T-helper 2 cell treated with Interferon-gamma antibody and Interleukin-4, amounts not matched to agents 5 μg/mL and 100 μg/mL, for 36 hours (primary cell): ENCODE results near the gene TEX50.
"Not testable (repeated sequence)": the region's sequence is repeated elsewhere in the genome, so short reads cannot be mapped to it uniquely, and the experiment has no call there.

Experiments used
- DNase-seq: peaks from one replicate; pipeline ENCODE4 v3.0.0; 2021; ENCODE audit warnings: low spot score
- H3K27ac Mint-ChIP-seq: one replicate; pipeline ENCODE4 v1.8.0; 2021; ENCODE audit warnings: mild to moderate bottlenecking, mixed read lengths
- H3K27me3 Mint-ChIP-seq: one replicate; pipeline ENCODE4 v1.8.0; 2021; ENCODE audit warnings: low read depth, mixed read lengths
- H3K36me3 Mint-ChIP-seq: one replicate; pipeline ENCODE4 v1.8.0; 2021; ENCODE audit warnings: low read depth, mixed read lengths
- H3K4me1 Mint-ChIP-seq: one replicate; pipeline ENCODE4 v1.8.0; 2021; ENCODE audit warnings: low read depth, mixed read lengths
- H3K4me3 Mint-ChIP-seq: one replicate; pipeline ENCODE4 v1.8.0; 2022; ENCODE audit warnings: mild to moderate bottlenecking, moderate library complexity, mixed read lengths
- H3K9me3 Mint-ChIP-seq: one replicate; pipeline ENCODE4 v1.8.0; 2021; ENCODE audit warnings: mixed read lengths

The TEX50 gene

GRCh38 chr1:173635116-173635515 lies at the start of gene TEX50:
Gene TEX50, plus strand, starts transcription at chr1:173635338. Its CDS starts 184 bp downstream, at chr1:173635522.
- Mint-ChIP-seq H3K27ac (no peak within 1 kb of the TSS), H3K4me1 (no peaks in the 10 kb centered on the region), H3K4me3 (no peak within 1 kb of the TSS), H3K27me3 (peaks cover 8% of the 10 kb centered on the region), H3K36me3 (no peaks in the 10 kb centered on the region), H3K9me3 (no peaks in the 10 kb centered on the region)
- no peak for DNase-seq

- H3K9me3 Mint-ChIP-seq, result no peaks in the 10 kb centered on the region
- no peak for DNase-seq
- no peak overlapping the region for H3K27ac Mint-ChIP-seq
- H3K4me3 Mint-ChIP-seq, result no peak overlapping the region
- no peaks in the 10 kb centered on the region for H3K4me1 Mint-ChIP-seq
- no peaks in the 10 kb centered on the region for H3K36me3 Mint-ChIP-seq
- peaks cover 12% of the 10 kb centered on the region for H3K27me3 Mint-ChIP-seq
Observed at GRCh38 chr1:173590557-173590956, 44.6 kb upstream of the TEX50 start.

- not testable (repeated sequence) for H3K4me1 Mint-ChIP-seq, DNase-seq, H3K9me3 Mint-ChIP-seq, H3K36me3 Mint-ChIP-seq, H3K27ac Mint-ChIP-seq, H3K4me3 Mint-ChIP-seq
- peaks cover 12% of the 10 kb centered on the region for H3K27me3 Mint-ChIP-seq
Observed at GRCh38 chr1:173591138-173591537, 44.0 kb upstream of the TEX50 start.

- Mint-ChIP-seq H3K4me1 (no peaks in the 10 kb centered on the region), H3K4me3 (no peak overlapping the region), H3K27me3 (peaks cover 15% of the 10 kb centered on the region), H3K36me3 (no peaks in the 10 kb centered on the region), H3K27ac (no peak overlapping the region), H3K9me3 (no peaks in the 10 kb centered on the region)
- no peak for DNase-seq
Observed at GRCh38 chr1:173596097-173596825, 38.9 kb upstream of the TEX50 start.

GRCh38 chr1:173601588-173601987 lies 33.5 kb upstream of the TEX50 start:
- Mint-ChIP-seq H3K27me3 (peaks cover 6% of the 10 kb centered on the region), H3K4me1 (peaks cover 2% of the 10 kb centered on the region), H3K9me3 (no peaks in the 10 kb centered on the region), H3K4me3 (no peak overlapping the region), H3K27ac (no peak overlapping the region), H3K36me3 (no peaks in the 10 kb centered on the region)
- no peak for DNase-seq

- Mint-ChIP-seq H3K9me3 (no peaks in the 10 kb centered on the region), H3K27me3 (peaks cover 6% of the 10 kb centered on the region), H3K4me3 (no peak within 1 kb of the TSS), H3K4me1 (peaks cover 2% of the 10 kb centered on the region), H3K27ac (no peak within 1 kb of the TSS), H3K36me3 (no peaks in the 10 kb centered on the region)
- no peak for DNase-seq
Observed at GRCh38 chr1:173603056-173603591, 32.0 kb upstream of the TEX50 start, which contains the start of gene SLC9C2. Gene SLC9C2, minus strand, starts transcription at chr1:173603072. Its CDS starts 1,296 bp downstream, at chr1:173601776.

GRCh38 chr1:173608503-173609216 lies 26.5 kb upstream of the TEX50 start:
- DNase-seq, result no peak
- no peaks in the 10 kb centered on the region for H3K36me3 Mint-ChIP-seq
- H3K9me3 Mint-ChIP-seq, result no peaks in the 10 kb centered on the region
- H3K27ac Mint-ChIP-seq, result no peak overlapping the region
- H3K4me3 Mint-ChIP-seq, result no peak overlapping the region
- H3K4me1 Mint-ChIP-seq, result no peaks in the 10 kb centered on the region
- peaks cover 6% of the 10 kb centered on the region for H3K27me3 Mint-ChIP-seq

GRCh38 chr1:173613086-173613485 lies 22.1 kb upstream of the TEX50 start:
- H3K4me3 Mint-ChIP-seq, DNase-seq, H3K27ac Mint-ChIP-seq, H3K4me1 Mint-ChIP-seq, H3K27me3 Mint-ChIP-seq, H3K36me3 Mint-ChIP-seq, H3K9me3 Mint-ChIP-seq: not testable (repeated sequence)

- H3K36me3 Mint-ChIP-seq, result no peaks in the 10 kb centered on the region
- no peak overlapping the region for H3K4me3 Mint-ChIP-seq
- peaks cover 17% of the 10 kb centered on the region for H3K9me3 Mint-ChIP-seq
- DNase-seq, result no peak
- H3K27ac Mint-ChIP-seq, result no peak overlapping the region
- H3K4me1 Mint-ChIP-seq, result no peaks in the 10 kb centered on the region
- peaks cover 7% of the 10 kb centered on the region for H3K27me3 Mint-ChIP-seq
Observed at GRCh38 chr1:173616859-173617258, 18.3 kb upstream of the TEX50 start.

- Mint-ChIP-seq H3K27ac (no peak overlapping the region), H3K9me3 (no peaks in the 10 kb centered on the region), H3K4me3 (no peak overlapping the region), H3K36me3 (no peaks in the 10 kb centered on the region), H3K4me1 (no peaks in the 10 kb centered on the region), H3K27me3 (peaks cover 3% of the 10 kb centered on the region)
- no peak for DNase-seq
Observed at GRCh38 chr1:173627269-173627668, 7.9 kb upstream of the TEX50 start.

GRCh38 chr1:173628888-173629287 lies 6.2 kb upstream of the TEX50 start:
- H3K27ac Mint-ChIP-seq, result no peak overlapping the region
- H3K4me3 Mint-ChIP-seq, result no peak overlapping the region
- H3K9me3 Mint-ChIP-seq, result no peaks in the 10 kb centered on the region
- DNase-seq, result no peak
- H3K27me3 Mint-ChIP-seq, result peaks cover 8% of the 10 kb centered on the region
- H3K4me1 Mint-ChIP-seq, result no peaks in the 10 kb centered on the region
- H3K36me3 Mint-ChIP-seq, result no peaks in the 10 kb centered on the region

GRCh38 chr1:173637236-173638042 lies 2.3 kb downstream of the TEX50 start:
- H3K9me3 Mint-ChIP-seq, H3K4me1 Mint-ChIP-seq, H3K27ac Mint-ChIP-seq, H3K4me3 Mint-ChIP-seq, H3K27me3 Mint-ChIP-seq, H3K36me3 Mint-ChIP-seq, DNase-seq: not testable (repeated sequence)

GRCh38 chr1:173638043-173639021 lies 3.2 kb downstream of the TEX50 start:
- DNase-seq, result no peak
- Mint-ChIP-seq H3K36me3 (no peaks in the 10 kb centered on the region), H3K9me3 (no peaks in the 10 kb centered on the region), H3K27ac (no peak overlapping the region), H3K27me3 (peaks cover 1% of the 10 kb centered on the region), H3K4me3 (no peak overlapping the region), H3K4me1 (peaks cover 2% of the 10 kb centered on the region)
